ENCODE results near the gene PTMS. TPM values are rescaled to one million over a fixed set of nuclear protein-coding genes. Genes with fewer than 3 reads are reported as not detected.
A peak's percentile ranks its signal among the peaks of the same experiment; 100 is the strongest.

Gene PTMS
- total and polyA plus RNA-seq, 2 experiments from 2014 or later: 111 to 238 TPM

DNA sequence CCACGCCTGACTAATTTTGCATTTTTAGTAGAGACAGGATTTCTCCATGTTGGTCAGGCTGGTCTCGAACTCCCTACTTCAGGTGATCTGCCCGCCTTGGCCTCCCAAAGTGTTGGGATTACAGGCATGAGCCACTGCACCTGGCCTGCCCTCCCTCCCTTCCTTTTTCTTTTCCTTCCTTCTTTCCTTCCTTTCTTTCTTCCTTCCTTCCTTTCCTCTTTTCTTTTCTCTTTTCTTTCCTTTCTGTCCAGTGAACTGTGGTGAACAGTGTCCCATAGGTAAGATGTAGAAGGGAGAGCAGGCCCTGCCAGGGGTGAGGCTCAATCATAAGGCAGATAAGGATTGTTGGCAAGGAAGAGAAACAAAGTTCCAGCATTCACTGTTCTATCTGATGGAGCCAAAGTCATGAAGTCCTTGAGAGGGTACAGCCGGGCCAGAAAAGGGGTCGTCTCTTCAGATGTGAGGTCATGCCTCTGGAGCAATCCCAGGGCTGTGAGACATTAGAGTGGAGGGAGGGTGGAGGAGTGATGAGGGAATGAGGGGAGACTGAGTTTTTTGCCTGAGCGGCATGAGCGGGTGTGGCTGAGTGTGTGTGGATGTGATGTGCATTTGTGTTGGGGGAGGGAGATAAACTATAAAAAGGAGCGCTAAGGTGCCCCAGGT lies 9.0 kb upstream of the PTMS start (continued):
- TF ChIP-seq, protein P1, sequence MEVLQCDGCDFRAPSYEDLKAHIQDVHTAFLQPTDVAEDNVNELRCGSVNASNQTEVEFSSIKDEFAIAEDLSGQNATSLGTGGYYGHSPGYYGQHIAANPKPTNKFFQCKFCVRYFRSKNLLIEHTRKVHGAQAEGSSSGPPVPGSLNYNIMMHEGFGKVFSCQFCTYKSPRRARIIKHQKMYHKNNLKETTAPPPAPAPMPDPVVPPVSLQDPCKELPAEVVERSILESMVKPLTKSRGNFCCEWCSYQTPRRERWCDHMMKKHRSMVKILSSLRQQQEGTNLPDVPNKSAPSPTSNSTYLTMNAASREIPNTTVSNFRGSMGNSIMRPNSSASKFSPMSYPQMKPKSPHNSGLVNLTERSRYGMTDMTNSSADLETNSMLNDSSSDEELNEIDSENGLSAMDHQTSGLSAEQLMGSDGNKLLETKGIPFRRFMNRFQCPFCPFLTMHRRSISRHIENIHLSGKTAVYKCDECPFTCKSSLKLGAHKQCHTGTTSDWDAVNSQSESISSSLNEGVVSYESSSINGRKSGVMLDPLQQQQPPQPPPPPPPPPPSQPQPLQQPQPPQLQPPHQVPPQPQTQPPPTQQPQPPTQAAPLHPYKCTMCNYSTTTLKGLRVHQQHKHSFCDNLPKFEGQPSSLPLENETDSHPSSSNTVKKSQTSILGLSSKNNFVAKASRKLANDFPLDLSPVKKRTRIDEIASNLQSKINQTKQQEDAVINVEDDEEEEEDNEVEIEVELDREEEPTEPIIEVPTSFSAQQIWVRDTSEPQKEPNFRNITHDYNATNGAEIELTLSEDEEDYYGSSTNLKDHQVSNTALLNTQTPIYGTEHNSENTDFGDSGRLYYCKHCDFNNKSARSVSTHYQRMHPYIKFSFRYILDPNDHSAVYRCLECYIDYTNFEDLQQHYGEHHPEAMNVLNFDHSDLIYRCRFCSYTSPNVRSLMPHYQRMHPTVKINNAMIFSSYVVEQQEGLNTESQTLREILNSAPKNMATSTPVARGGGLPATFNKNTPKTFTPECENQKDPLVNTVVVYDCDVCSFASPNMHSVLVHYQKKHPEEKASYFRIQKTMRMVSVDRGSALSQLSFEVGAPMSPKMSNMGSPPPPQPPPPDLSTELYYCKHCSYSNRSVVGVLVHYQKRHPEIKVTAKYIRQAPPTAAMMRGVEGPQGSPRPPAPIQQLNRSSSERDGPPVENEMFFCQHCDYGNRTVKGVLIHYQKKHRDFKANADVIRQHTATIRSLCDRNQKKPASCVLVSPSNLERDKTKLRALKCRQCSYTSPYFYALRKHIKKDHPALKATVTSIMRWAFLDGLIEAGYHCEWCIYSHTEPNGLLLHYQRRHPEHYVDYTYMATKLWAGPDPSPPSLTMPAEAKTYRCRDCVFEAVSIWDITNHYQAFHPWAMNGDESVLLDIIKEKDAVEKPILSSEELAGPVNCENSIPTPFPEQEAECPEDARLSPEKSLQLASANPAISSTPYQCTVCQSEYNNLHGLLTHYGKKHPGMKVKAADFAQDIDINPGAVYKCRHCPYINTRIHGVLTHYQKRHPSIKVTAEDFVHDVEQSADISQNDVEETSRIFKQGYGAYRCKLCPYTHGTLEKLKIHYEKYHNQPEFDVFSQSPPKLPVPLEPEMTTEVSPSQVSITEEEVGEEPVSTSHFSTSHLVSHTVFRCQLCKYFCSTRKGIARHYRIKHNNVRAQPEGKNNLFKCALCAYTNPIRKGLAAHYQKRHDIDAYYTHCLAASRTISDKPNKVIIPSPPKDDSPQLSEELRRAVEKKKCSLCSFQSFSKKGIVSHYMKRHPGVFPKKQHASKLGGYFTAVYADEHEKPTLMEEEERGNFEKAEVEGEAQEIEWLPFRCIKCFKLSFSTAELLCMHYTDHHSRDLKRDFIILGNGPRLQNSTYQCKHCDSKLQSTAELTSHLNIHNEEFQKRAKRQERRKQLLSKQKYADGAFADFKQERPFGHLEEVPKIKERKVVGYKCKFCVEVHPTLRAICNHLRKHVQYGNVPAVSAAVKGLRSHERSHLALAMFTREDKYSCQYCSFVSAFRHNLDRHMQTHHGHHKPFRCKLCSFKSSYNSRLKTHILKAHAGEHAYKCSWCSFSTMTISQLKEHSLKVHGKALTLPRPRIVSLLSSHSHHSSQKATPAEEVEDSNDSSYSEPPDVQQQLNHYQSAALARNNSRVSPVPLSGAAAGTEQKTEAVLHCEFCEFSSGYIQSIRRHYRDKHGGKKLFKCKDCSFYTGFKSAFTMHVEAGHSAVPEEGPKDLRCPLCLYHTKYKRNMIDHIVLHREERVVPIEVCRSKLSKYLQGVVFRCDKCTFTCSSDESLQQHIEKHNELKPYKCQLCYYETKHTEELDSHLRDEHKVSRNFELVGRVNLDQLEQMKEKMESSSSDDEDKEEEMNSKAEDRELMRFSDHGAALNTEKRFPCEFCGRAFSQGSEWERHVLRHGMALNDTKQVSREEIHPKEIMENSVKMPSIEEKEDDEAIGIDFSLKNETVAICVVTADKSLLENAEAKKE (CRISPR knock-in tag; IDR thresholded peaks at IDR 0.05): no peak
- TF ChIP-seq, protein P2, sequence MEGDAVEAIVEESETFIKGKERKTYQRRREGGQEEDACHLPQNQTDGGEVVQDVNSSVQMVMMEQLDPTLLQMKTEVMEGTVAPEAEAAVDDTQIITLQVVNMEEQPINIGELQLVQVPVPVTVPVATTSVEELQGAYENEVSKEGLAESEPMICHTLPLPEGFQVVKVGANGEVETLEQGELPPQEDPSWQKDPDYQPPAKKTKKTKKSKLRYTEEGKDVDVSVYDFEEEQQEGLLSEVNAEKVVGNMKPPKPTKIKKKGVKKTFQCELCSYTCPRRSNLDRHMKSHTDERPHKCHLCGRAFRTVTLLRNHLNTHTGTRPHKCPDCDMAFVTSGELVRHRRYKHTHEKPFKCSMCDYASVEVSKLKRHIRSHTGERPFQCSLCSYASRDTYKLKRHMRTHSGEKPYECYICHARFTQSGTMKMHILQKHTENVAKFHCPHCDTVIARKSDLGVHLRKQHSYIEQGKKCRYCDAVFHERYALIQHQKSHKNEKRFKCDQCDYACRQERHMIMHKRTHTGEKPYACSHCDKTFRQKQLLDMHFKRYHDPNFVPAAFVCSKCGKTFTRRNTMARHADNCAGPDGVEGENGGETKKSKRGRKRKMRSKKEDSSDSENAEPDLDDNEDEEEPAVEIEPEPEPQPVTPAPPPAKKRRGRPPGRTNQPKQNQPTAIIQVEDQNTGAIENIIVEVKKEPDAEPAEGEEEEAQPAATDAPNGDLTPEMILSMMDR (conservative IDR thresholded peaks at IDR 0.05; ENCODE audit: low read depth in 2 of 2): no peak
- TF ChIP-seq ZNF114 (CRISPR knock-in tag; IDR thresholded peaks at IDR 0.05) (no peak), STAT1 (IDR thresholded peaks at IDR 0.05; ENCODE audit: unreplicated experiment) (no peak), CREB1 (CRISPR knock-in tag; IDR thresholded peaks at IDR 0.05; ENCODE audit: low read depth) (no peak)

DNA sequence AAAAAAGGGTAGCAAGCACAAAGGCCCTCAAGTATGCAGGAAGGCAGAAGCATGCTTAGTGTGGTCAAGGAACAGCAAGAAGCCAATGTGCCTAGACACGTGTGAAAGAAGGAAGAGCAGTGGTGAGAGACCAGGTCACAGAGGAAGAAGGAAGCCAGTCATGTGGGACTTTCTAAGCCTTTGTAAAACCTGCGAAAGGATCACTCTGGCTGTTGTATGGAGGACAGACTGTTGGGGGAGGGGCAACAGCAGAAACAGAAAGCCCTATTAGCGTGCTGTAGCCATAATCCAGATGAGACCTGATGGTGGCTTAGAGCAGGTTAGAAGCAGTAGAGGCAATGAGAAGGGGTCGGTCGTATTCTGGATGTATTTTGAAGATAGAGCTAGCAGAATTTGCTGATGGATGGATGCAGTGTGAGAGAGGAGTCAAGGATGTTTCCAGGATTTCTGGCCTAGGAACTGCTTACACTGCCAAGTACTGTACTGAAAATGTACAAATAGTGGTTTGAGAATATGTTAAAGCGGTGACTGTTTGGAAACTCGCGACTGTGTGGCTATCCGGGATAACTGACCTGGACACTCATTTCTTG lies 7.6 kb upstream of the PTMS start:
- Mint-ChIP-seq H3K4me1 (peaks cover 36% of the 10 kb centered on the region), H3K9me3 (no peaks in the 10 kb centered on the region), H3K27ac (no peak overlapping the region), H3K4me3 (no peak overlapping the region; the same call in 2 of the 3 replicates), H3K27me3 (ENCODE audit: insufficient read depth, low read depth, poor library complexity) (peaks cover 19% of the 10 kb centered on the region), H3K36me3 (ENCODE audit: low read depth) (no peaks in the 10 kb centered on the region; the same call in 2 of the 3 replicates)
- Histone ChIP-seq H3K4me3 (no peak overlapping the region), H3K36me3 (ENCODE audit: insufficient read depth) (no peaks in the 10 kb centered on the region), H3K9me2 (ENCODE audit: insufficient read depth) (peaks cover 13% of the 10 kb centered on the region), H3K4me1 (ENCODE audit: insufficient read depth) (peaks cover 18% of the 10 kb centered on the region), H2AFZ (peak overlapping the region; percentile 40), H3K27ac (ENCODE audit: low read depth) (no peak overlapping the region), H3K27me3 (ENCODE audit: insufficient read depth) (no peaks in the 10 kb centered on the region), H3F3A (replicated peaks; ENCODE audit: low read depth) (no peaks in the 10 kb centered on the region; the same call in 1 of the 2 replicates), H4K20me1 (replicated peaks; ENCODE audit: insufficient read depth) (no peaks in the 10 kb centered on the region), H3K79me2 (replicated peaks; ENCODE audit: insufficient read depth) (no peaks in the 10 kb centered on the region), H3K4me2 (no peak overlapping the region)
- ATAC-seq (no peak), DNase-seq (ENCODE audit: low spot score) (peak; percentile 41)
- TF ChIP-seq, protein P3, sequence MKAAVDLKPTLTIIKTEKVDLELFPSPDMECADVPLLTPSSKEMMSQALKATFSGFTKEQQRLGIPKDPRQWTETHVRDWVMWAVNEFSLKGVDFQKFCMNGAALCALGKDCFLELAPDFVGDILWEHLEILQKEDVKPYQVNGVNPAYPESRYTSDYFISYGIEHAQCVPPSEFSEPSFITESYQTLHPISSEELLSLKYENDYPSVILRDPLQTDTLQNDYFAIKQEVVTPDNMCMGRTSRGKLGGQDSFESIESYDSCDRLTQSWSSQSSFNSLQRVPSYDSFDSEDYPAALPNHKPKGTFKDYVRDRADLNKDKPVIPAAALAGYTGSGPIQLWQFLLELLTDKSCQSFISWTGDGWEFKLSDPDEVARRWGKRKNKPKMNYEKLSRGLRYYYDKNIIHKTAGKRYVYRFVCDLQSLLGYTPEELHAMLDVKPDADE (IDR thresholded peaks at IDR 0.05): no peak
- no peak for TF ChIP-seq ZNF331 (CRISPR knock-in tag; IDR thresholded peaks at IDR 0.05; ENCODE audit: low read depth)
- TF ChIP-seq EZH2phosphoT487 (IDR thresholded peaks at IDR 0.05; ENCODE audit: unreplicated experiment): no peak

Data from GM23338 (cell line).